ENCODE results near the gene CANX. TPM values are rescaled to one million over a fixed set of nuclear protein-coding genes. Genes with fewer than 3 reads are reported as not detected.

CANX gene
- total RNA-seq, 3 donors from 2014 or later, result 485 to 598 (median 521) TPM

DNA sequence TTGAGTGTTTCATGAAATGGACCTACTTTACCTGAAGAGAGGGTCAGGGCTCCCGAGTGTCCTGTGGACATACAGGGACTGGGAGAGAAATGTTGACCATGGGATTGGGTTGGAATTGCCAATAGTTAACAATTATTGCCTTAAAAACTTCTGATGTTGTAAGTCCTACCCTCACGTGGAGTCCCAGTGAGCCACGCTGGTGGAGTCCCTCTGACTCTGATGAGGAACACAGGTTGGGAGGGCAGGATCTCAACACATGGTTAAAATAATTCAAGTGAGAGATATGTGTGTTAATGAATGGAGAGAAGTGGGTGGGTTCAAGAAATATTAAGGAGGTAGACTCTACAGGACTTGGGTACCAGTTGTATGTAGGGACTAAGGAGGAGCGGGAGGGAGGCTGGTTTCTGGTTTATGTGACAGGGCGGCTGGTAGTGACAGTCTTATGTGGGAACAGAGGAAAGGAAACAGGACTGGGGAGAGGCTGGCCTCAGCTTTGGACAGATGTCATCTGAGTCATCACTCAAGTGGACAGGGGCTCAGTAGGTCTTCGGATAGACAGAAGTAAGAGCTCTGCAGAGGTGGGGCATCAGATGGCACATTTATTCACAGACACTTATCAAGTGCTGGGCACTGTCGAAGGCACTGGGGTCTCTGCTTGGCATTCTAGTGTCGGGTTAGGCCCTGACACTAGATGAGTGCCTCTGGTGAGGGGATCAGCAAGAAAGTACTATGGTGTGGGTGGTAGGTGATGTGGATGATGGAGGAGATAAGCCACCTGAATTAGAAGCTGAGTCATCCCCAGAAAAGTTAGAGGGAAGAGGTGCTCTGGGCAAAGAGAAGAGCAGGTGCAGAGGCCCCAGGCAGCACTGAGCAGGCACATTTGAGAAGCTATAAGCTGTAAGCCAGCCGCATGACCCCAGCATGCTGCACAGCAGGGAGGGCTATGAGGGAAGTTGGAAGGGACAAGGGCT is 61.1 kb downstream of the CANX start:
- peaks cover 45% of the 10 kb centered on the region for H3K4me1 ChIP-seq (ENCODE audit: low read depth)
- no peaks in the 10 kb centered on the region for H3K36me3 ChIP-seq (ENCODE audit: low read depth)
- H3K9me3 ChIP-seq, result no peaks in the 10 kb centered on the region
- no peak for DNase-seq
- TF ChIP-seq, protein P1, sequence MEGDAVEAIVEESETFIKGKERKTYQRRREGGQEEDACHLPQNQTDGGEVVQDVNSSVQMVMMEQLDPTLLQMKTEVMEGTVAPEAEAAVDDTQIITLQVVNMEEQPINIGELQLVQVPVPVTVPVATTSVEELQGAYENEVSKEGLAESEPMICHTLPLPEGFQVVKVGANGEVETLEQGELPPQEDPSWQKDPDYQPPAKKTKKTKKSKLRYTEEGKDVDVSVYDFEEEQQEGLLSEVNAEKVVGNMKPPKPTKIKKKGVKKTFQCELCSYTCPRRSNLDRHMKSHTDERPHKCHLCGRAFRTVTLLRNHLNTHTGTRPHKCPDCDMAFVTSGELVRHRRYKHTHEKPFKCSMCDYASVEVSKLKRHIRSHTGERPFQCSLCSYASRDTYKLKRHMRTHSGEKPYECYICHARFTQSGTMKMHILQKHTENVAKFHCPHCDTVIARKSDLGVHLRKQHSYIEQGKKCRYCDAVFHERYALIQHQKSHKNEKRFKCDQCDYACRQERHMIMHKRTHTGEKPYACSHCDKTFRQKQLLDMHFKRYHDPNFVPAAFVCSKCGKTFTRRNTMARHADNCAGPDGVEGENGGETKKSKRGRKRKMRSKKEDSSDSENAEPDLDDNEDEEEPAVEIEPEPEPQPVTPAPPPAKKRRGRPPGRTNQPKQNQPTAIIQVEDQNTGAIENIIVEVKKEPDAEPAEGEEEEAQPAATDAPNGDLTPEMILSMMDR (IDR thresholded peaks at IDR 0.05), result no peak
- intact Hi-C loops (cut with DNase I, micrococcal nuclease), result loop anchor here in 1 of 2 donors (5.0 kb wide), 1 partner anchor 147 kb away; the partner anchor contains the start of gene TBC1D9B
- ATAC-seq, result no peak
- no peak overlapping the region for H3K4me3 ChIP-seq

DNA sequence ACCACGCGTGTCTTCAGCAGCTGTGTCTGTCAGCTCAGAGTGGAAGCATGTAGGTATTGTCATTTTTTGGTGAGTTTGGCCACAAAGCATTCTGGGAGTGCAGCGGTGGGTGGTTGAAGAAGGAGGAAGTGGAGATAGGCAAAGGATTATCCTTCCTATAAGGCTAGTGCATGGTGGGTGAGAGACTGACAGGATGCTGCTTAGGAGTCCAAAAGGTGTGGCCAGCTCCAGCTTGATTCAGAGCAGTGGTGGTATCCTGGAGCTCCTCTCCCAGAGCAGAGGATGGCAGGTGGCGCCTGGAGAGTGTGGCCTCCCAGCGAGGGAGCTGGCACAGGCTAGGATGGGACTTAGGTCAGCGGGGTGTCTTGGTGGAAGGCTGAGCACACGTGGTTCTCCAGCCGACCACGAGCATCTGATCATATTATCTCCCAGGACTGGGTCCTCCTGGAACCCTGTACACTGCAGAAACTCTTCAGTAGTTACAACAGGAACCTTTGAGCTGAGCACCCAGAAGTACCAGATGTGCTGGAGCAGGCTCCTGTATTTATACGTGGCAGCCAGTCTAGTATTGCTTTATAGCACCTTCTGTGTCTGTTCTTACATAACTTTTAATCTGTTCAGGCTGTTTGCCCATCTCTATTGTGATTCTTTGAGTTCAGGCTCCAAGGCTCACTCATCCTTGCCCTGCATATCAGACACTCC is 63.5 kb downstream of the CANX start:
- Histone ChIP-seq H3K4me1 (ENCODE audit: low read depth) (peaks cover 26% of the 10 kb centered on the region), H3K9me3 (no peaks in the 10 kb centered on the region), H3K36me3 (ENCODE audit: low read depth) (peaks cover 6% of the 10 kb centered on the region), H3K4me3 (no peak overlapping the region)
- TF ChIP-seq, protein P1 (IDR thresholded peaks at IDR 0.05), result no peak
- intact Hi-C loops (cut with DNase I, micrococcal nuclease), result loop anchor here in 1 of 2 donors (5.0 kb wide), 1 partner anchor 145 kb away; the partner anchor contains the start of gene TBC1D9B
- ATAC-seq (peak; percentile 72), DNase-seq (peak in 1 of 3 donors; percentile 37)

DNA sequence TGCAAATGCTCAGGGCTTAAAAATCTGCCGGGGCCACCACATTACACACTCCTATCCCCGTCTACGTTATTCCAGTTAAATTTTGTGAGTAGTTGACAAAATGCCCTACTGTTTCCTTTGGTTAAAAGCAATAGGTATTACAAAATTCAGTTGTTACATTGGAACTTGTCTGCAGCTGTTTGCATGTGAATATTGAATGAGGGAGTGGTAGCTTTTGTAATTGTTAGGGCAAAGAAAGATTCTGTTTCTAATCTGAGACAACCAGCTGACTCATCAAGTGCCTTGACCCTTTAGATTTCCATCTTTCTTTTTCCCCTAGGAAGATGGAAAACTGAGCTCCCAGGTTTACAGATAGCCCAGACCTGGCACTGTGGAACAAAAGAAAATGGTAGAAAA is 64.0 kb downstream of the CANX start:
- peaks cover 26% of the 10 kb centered on the region for H3K4me1 ChIP-seq (ENCODE audit: low read depth)
- ATAC-seq (no peak), DNase-seq (no peak)
- H3K36me3 ChIP-seq (ENCODE audit: low read depth), result peaks cover 6% of the 10 kb centered on the region
- TF ChIP-seq, protein P1 (IDR thresholded peaks at IDR 0.05), result no peak
- no peak overlapping the region for H3K4me3 ChIP-seq
- no peaks in the 10 kb centered on the region for H3K9me3 ChIP-seq
- intact Hi-C loops (cut with DNase I, micrococcal nuclease), result loop anchor here in 1 of 2 donors (5.0 kb wide), 1 partner anchor 145 kb away; the partner anchor contains the start of gene TBC1D9B

DNA sequence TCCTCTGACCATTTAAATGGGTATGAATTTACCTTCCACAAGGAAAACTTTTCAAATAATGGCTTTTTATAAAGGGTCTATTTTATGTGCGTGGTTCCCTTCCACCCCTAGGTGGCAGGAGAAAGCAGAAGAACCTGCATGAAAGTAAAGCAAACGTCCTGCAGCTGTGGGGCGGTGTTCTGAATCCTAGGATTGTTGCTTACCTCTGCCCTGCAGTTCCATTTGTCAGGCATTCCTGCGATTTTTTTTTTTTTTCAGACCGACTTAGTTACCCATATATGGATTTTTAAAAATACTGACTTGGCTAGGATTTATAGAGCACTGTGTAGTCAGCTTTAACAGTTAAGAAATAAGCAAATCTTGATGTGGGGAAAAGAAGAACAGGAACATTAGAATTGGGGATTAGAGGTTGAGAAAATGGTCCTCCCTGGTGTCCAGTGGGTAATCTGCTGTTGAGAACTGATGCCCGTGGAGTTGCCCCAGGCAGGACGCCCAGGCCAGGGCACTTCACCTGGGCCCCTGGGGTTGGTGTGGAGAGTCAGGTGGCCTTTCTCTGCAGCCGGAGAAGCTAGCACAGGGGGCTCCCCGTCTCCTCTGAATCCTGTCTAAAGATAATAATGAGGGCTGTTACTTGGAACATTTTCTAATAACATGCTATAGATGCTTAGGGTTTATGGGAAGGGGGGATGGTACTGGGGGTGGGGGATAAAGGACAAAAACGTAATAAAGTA is 64.6 kb downstream of the CANX start:
- TF ChIP-seq, protein P1 (IDR thresholded peaks at IDR 0.05), result peak; percentile 85
- Histone ChIP-seq H3K36me3 (ENCODE audit: low read depth) (peaks cover 6% of the 10 kb centered on the region), H3K9me3 (no peaks in the 10 kb centered on the region), H3K4me3 (no peak overlapping the region), H3K4me1 (ENCODE audit: low read depth) (peaks cover 26% of the 10 kb centered on the region)
- DNase-seq, result peak in 2 of 3 donors; percentile 49 to 80
- intact Hi-C loops (cut with DNase I, micrococcal nuclease), result loop anchor here in 1 of 2 donors (5.0 kb wide), 1 partner anchor 144 kb away; the partner anchor contains the start of gene TBC1D9B
- peak; percentile 86 for ATAC-seq

DNA sequence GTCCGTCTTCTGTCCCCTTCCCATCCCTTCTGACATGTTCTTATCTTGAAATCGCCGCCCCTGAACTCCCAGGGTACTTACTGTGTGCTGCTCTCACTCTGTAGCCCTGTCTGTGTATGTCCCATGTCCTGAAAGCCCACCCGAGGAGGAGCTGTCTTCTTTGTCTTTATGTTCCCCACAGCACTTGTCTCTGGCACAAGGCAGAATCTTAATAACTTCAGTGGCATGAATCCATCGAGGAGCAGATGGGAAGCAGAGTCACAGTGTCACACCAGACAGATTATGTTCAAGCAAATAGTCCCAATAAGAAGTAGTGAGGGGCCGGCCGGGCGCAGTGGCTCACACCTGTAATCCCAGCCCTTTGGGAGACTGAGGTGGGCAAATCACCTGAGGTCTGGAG is 65.3 kb downstream of the CANX start:
- H3K36me3 ChIP-seq (ENCODE audit: low read depth), result peaks cover 6% of the 10 kb centered on the region
- ATAC-seq (no peak), DNase-seq (no peak)
- H3K4me1 ChIP-seq (ENCODE audit: low read depth), result peaks cover 26% of the 10 kb centered on the region
- intact Hi-C loops (cut with DNase I, micrococcal nuclease), result loop anchor here in 1 of 2 donors (5.0 kb wide), 1 partner anchor 143 kb away; the partner anchor contains the start of gene TBC1D9B
- H3K4me3 ChIP-seq, result no peak overlapping the region
- TF ChIP-seq, protein P1 (IDR thresholded peaks at IDR 0.05), result no peak
- no peaks in the 10 kb centered on the region for H3K9me3 ChIP-seq
